Bronchial epithelial cell (primary cell): Measurements from ENCODE around the gene LDLRAD4. TPM values are rescaled to one million over a fixed set of nuclear protein-coding genes. Genes with fewer than 3 reads are reported as not detected.

ENCODE experiments used
- DNase-seq: peaks from one replicate; pipeline ENCODE4 v3.0.0-alpha.2; 2010; ENCODE audit warnings: low read depth
- FAIRE-seq: peaks from 2 replicates; lab custom pipeline; 2011; peaks lifted over from hg19 to GRCh38; lab: Jason Lieb, UNC
- H3K27me3 ChIP-seq: 2 replicates; pipeline ENCODE4 v1.5.1; 2011; ENCODE audit warnings: low read length; ENCODE audit not compliant: control insufficient read depth, insufficient read depth
- H3K36me3 ChIP-seq: 2 replicates; pipeline ENCODE4 v1.5.1; 2011; ENCODE audit warnings: low read length; ENCODE audit not compliant: control insufficient read depth, insufficient read depth
- H3K4me3 ChIP-seq: 2 replicates; pipeline ENCODE4 v1.5.1; 2011; ENCODE audit warnings: mild to moderate bottlenecking, low read depth, low read length, control low read depth
- total RNA-seq: library from RNA; depleted of rRNA; stranded (reverse); fragments of >200 nt; gene quantifications from 2 replicates; pipeline ENCODE4 v1.2.1, GENCODE V29; 2014
- TF ChIP-seq, protein P1 (sequence below): IDR thresholded peaks from 2 replicates; pipeline ENCODE4 v1.5.1; 2011; ENCODE audit warnings: mild to moderate bottlenecking, moderate library complexity, low read length, control low read depth, inconsistent platforms; ENCODE audit not compliant: insufficient read depth, severe bottlenecking

Gene LDLRAD4
- total RNA-seq, 1 donor from 2014 or later: not detected

GRCh38 chr18:13501891-13502290 is 283.3 kb downstream of the LDLRAD4 start:
- Histone ChIP-seq H3K4me3 (no peak overlapping the region), H3K36me3 (no peaks in the 10 kb centered on the region), H3K27me3 (no peaks in the 10 kb centered on the region)
- TF ChIP-seq, protein P1, sequence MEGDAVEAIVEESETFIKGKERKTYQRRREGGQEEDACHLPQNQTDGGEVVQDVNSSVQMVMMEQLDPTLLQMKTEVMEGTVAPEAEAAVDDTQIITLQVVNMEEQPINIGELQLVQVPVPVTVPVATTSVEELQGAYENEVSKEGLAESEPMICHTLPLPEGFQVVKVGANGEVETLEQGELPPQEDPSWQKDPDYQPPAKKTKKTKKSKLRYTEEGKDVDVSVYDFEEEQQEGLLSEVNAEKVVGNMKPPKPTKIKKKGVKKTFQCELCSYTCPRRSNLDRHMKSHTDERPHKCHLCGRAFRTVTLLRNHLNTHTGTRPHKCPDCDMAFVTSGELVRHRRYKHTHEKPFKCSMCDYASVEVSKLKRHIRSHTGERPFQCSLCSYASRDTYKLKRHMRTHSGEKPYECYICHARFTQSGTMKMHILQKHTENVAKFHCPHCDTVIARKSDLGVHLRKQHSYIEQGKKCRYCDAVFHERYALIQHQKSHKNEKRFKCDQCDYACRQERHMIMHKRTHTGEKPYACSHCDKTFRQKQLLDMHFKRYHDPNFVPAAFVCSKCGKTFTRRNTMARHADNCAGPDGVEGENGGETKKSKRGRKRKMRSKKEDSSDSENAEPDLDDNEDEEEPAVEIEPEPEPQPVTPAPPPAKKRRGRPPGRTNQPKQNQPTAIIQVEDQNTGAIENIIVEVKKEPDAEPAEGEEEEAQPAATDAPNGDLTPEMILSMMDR: no peak
- FAIRE-seq: no peak
- DNase-seq: peak; percentile 33

- FAIRE-seq (no peak), DNase-seq (no peak)
- Histone ChIP-seq H3K4me3 (no peak overlapping the region), H3K27me3 (no peaks in the 10 kb centered on the region), H3K36me3 (no peaks in the 10 kb centered on the region)
- TF ChIP-seq, protein P1: no peak
These were observed 284.0 kb downstream of the LDLRAD4 start for GRCh38 chr18:13502585-13502984.

DNA sequence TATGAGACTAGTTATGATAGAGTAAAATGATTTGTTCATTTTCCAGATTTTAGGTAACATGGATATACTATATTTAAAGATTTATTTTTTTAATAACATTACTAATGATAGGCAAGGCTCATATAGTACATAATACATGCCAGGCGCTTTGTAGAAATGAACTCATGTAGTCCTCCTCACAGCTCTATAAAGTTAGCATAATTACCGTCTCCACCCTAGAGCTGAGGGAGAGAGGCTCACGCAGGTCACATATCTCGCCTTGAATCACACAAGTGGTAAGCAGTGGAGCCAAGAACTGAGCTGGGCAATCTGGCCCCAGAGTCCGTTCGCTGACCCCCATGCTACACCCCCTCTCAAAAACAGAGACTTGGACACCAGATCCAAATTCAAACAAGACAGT is 285.3 kb downstream of the LDLRAD4 start:
- H3K4me3 ChIP-seq: no peak overlapping the region
- H3K27me3 ChIP-seq: no peaks in the 10 kb centered on the region
- H3K36me3 ChIP-seq: no peaks in the 10 kb centered on the region
- DNase-seq: no peak
- no peak for FAIRE-seq
- TF ChIP-seq, protein P1: no peak

DNA sequence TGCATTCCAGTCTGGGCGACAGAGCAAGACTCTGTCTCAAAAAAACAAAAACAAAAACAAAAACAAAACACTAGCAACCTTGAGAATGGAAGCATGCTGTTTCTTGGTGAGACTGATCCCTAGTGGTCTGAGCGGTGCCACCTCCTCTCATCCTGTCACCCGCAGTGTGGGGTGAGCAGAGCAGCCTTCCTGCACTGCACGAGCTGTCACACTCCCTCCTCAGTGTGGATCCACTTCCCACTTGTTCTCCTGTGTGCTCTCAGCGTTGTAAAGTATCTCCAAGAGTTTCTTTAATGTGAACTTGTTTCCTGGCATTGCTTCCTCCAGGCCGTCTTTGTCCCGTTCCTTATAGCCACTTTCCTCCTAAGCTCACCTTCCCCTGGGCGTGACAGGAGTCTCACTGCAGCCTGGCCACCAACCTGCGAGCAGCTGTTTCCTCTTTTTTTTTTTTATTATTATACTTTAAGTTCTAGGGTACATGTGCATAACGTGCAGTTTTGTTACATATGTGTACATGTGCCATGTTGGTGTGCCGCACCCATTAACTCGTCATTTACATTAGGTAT is 287.3 kb downstream of the LDLRAD4 start:
- H3K27me3 ChIP-seq: no peaks in the 10 kb centered on the region
- TF ChIP-seq, protein P1: no peak

GRCh38 chr18:13510594-13510993 is 292.0 kb downstream of the LDLRAD4 start:
- no peak for DNase-seq
- TF ChIP-seq, protein P1: no peak
- FAIRE-seq: no peak

More for the DNA sequence above, 287.3 kb downstream of the LDLRAD4 start:
- Histone ChIP-seq H3K4me3 (no peak overlapping the region), H3K36me3 (no peaks in the 10 kb centered on the region)
- DNase-seq (no peak), FAIRE-seq (no peak)

More at GRCh38 chr18:13510594-13510993, 292.0 kb downstream of the LDLRAD4 start:
- H3K36me3 ChIP-seq: no peaks in the 10 kb centered on the region
- no peaks in the 10 kb centered on the region for H3K27me3 ChIP-seq
- H3K4me3 ChIP-seq: no peak overlapping the region
